ENCODE results near the gene MYO18B. TPM values are rescaled to one million over a fixed set of nuclear protein-coding genes. Genes with fewer than 3 reads are reported as not detected.

The MYO18B gene
- total and polyA plus RNA-seq, 2 of the 4 experiments (the other 2 are of a cell fraction), result under 0.01 TPM; not detected in 1

DNA sequence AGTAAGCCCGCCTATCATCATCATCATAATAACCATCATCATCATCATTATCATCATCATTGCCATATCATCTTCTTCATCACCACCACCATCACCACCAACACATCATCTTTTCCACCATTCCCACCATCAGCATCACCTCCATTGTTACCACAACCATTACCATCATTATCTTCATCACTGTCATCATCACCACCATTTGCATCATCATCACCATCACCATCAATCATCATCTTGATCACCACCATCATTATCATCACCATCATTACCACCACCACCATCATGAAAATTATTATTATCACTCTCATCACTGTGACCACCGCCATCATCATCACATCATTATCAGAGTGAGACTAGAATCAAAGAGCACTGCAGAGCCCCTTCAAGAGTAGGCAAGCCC, 227.9 kb downstream of the MYO18B start:
- H2AK9ac ChIP-seq (replicated peaks; ENCODE audit: low read depth, low read length, poor library complexity), result no peak overlapping the region
- peaks cover 10% of the 10 kb centered on the region for H3K9me3 ChIP-seq (ENCODE audit: control insufficient read depth, insufficient read depth, low read length)
- no peak overlapping the region for H2BK120ac ChIP-seq (ENCODE audit: low read depth, low read length)
- in situ Hi-C loops (cut with MboI; ENCODE audit: low sequenced_read_pairs), result no loop called here
- H3K4ac ChIP-seq (ENCODE audit: low read depth, low read length), result no peak overlapping the region
- no peak overlapping the region for H4K5ac ChIP-seq (ENCODE audit: low read depth, low read length)
- no peak overlapping the region for H3K4me3 ChIP-seq (ENCODE audit: insufficient read depth, low read depth, low read length)
- BruUV-seq (replicated peaks), result no TSS peak
- H3K18ac ChIP-seq (ENCODE audit: low read depth, low read length), result no peak overlapping the region
- DNase-seq (no peak), ATAC-seq (ENCODE audit: low read depth) (no peak)
- no peaks in the 10 kb centered on the region for H3K36me3 ChIP-seq (ENCODE audit: control insufficient read depth, insufficient read depth, low read length)
- no peak overlapping the region for H3K27ac ChIP-seq (ENCODE audit: insufficient read depth, low read length)
- H2AFZ ChIP-seq (replicated peaks; ENCODE audit: low read length, poor library complexity), result no peak overlapping the region
- dilution Hi-C loops (cut with HindIII; ENCODE audit: low sequenced_read_pairs, unreplicated experiment), result no loop called here
- no peak overlapping the region for H2BK5ac ChIP-seq (ENCODE audit: low read depth, low read length, poor library complexity, severe bottlenecking)
- CTCF ChIA-PET, result no interaction called here
- H3K4me1 ChIP-seq (ENCODE audit: control insufficient read depth, insufficient read depth, low read length), result no peaks in the 10 kb centered on the region
- no peak overlapping the region for H4K91ac ChIP-seq (ENCODE audit: insufficient read depth, low read depth, low read length)
- no peaks in the 10 kb centered on the region for H3K27me3 ChIP-seq (ENCODE audit: control insufficient read depth, insufficient read depth, low read length)
- H3K9ac ChIP-seq (ENCODE audit: low read depth, low read length), result no peak overlapping the region
- H3K79me1 ChIP-seq (ENCODE audit: low read depth in 1 of 2, low read length in 2 of 2), result no peaks in the 10 kb centered on the region
- H2AK5ac ChIP-seq (ENCODE audit: low read depth, low read length), result no peak overlapping the region
- H3K9me1 ChIP-seq (ENCODE audit: insufficient read depth, low read length), result no peaks in the 10 kb centered on the region
- no peak overlapping the region for H2BK20ac ChIP-seq (ENCODE audit: low read depth, low read length)
- intact Hi-C loops (cut with micrococcal nuclease), result no loop called here
- H3K4me2 ChIP-seq (ENCODE audit: low read depth, low read length), result no peak overlapping the region
- H4K20me1 ChIP-seq (ENCODE audit: insufficient read depth, low read length), result no peaks in the 10 kb centered on the region
- 33% methylated on average over 1 of the region's 2 CpGs; no CpG with 5 or more reads in 1 of the 2 experiments for WGBS, 2 experiments (ENCODE audit: extremely low coverage in 2 of 2, insufficient read length in 1 of 2)
- POLR2A ChIA-PET (ENCODE audit: unreplicated experiment), result no interaction called here
- H3K23ac ChIP-seq (ENCODE audit: low read depth, low read length), result no peak overlapping the region
- TF ChIP-seq RCOR1 (IDR thresholded peaks at IDR 0.05; ENCODE audit: insufficient replicate concordance, low read length), result no peak
- TF ChIP-seq RAD21 (IDR thresholded peaks at IDR 0.05; ENCODE audit: low read length), result no peak
- no peak for TF ChIP-seq MAZ (IDR thresholded peaks at IDR 0.05; ENCODE audit: borderline replicate concordance, low read depth, low read length)
- TF ChIP-seq POLR2A (IDR thresholded peaks at IDR 0.05; ENCODE audit: low read depth, low read length), result no peak
- TF ChIP-seq, protein P1, sequence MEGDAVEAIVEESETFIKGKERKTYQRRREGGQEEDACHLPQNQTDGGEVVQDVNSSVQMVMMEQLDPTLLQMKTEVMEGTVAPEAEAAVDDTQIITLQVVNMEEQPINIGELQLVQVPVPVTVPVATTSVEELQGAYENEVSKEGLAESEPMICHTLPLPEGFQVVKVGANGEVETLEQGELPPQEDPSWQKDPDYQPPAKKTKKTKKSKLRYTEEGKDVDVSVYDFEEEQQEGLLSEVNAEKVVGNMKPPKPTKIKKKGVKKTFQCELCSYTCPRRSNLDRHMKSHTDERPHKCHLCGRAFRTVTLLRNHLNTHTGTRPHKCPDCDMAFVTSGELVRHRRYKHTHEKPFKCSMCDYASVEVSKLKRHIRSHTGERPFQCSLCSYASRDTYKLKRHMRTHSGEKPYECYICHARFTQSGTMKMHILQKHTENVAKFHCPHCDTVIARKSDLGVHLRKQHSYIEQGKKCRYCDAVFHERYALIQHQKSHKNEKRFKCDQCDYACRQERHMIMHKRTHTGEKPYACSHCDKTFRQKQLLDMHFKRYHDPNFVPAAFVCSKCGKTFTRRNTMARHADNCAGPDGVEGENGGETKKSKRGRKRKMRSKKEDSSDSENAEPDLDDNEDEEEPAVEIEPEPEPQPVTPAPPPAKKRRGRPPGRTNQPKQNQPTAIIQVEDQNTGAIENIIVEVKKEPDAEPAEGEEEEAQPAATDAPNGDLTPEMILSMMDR (conservative IDR thresholded peaks at IDR 0.05; ENCODE audit: low read depth, low read length), result no peak
- no peak for TF ChIP-seq MXI1 (IDR thresholded peaks at IDR 0.05; ENCODE audit: borderline replicate concordance, low read depth, low read length)
- TF ChIP-seq, protein P2, sequence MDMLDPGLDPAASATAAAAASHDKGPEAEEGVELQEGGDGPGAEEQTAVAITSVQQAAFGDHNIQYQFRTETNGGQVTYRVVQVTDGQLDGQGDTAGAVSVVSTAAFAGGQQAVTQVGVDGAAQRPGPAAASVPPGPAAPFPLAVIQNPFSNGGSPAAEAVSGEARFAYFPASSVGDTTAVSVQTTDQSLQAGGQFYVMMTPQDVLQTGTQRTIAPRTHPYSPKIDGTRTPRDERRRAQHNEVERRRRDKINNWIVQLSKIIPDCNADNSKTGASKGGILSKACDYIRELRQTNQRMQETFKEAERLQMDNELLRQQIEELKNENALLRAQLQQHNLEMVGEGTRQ (IDR thresholded peaks at IDR 0.05; ENCODE audit: low read depth, low read length), result no peak
- no peak for TF ChIP-seq CHD1 (IDR thresholded peaks at IDR 0.05; ENCODE audit: low read depth, low read length)
- no peak for TF ChIP-seq MAFK (IDR thresholded peaks at IDR 0.05; ENCODE audit: low read depth, low read length)
- H3K56ac ChIP-seq (ENCODE audit: extremely low read depth, insufficient read depth, low read length), result no peak overlapping the region
- H3K14ac ChIP-seq (replicated peaks; ENCODE audit: low read depth, low read length), result no peak overlapping the region
- H2BK15ac ChIP-seq (ENCODE audit: low read depth, low read length), result no peak overlapping the region
- H4K8ac ChIP-seq (ENCODE audit: low read depth in 2 of 2, low read length in 2 of 2), result no peak overlapping the region
